Caco-2 (cell line): ENCODE results near the gene TSPAN32. TPM values are rescaled to one million over a fixed set of nuclear protein-coding genes. Genes with fewer than 3 reads are reported as not detected.

Source experiments
- Bru-seq: library from RNA; stranded (reverse); fragments of 400-500 nt; gene quantifications from one replicate; lab custom pipeline; 2021; lab: Mats Ljungman, UMichigan
- BruChase-seq, 2 experiments: library from RNA; stranded (reverse); fragments of 400-500 nt; gene quantifications; one replicate each; lab custom pipeline; 2021; lab: Mats Ljungman, UMichigan
- BruUV-seq: library from RNA; stranded (reverse); fragments of 400-500 nt; replicated peaks from 2 replicates; lab custom pipeline; 2021; lab: Mats Ljungman, UMichigan
- CTCF ChIA-PET: fragments of 300-600 bp; sonication (Branson Sonifier 250); formaldehyde crosslinking; loops from one replicate; lab custom pipeline; 2022; ENCODE audit warnings: antibody characterized with exemption; lab: Charles Lee
- POLR2A ChIA-PET: fragments of 300-600 bp; sonication (Branson Sonifier 250); formaldehyde crosslinking; loops from one replicate; lab custom pipeline; 2022; ENCODE audit warnings: antibody characterized with exemption; lab: Charles Lee
- DNase-seq, 2 experiments: peaks; one replicate each; pipeline versions ENCODE4 v3.0.0 to v3.0.0-alpha.2; 2020 to 2022
- H3K27me3 ChIP-seq: replicated peaks from 2 replicates; pipeline ENCODE4 v1.6.0; 2011; ENCODE audit warnings: low read length; ENCODE audit not compliant: control insufficient read depth, insufficient read depth
- H3K36me3 ChIP-seq: 2 replicates; pipeline ENCODE4 v1.5.1; 2011; ENCODE audit warnings: low read length; ENCODE audit not compliant: control insufficient read depth, insufficient read depth
- H3K4me1 ChIP-seq: fragments of 250-450 bp; sonication (Bioruptor Pico); 2 replicates; pipeline ENCODE4 v1.5.1; 2020; ENCODE audit warnings: mild to moderate bottlenecking
- H3K4me3 ChIP-seq: 2 replicates; pipeline ENCODE4 v1.5.1; 2011; ENCODE audit warnings: low read depth, mild to moderate bottlenecking, control low read depth, low read length
- H3K9me3 ChIP-seq: fragments of 250-450 bp; sonication (Bioruptor Pico); 2 replicates; pipeline ENCODE4 v1.5.1; 2020; ENCODE audit warnings: mild to moderate bottlenecking, moderate library complexity
- H3K27ac Mint-ChIP-seq: one replicate; pipeline ENCODE4 v1.8.0; 2022; ENCODE audit warnings: mixed read lengths; ENCODE audit not compliant: unreplicated experiment
- H3K27me3 Mint-ChIP-seq: one replicate; pipeline ENCODE4 v1.8.0; 2022; ENCODE audit warnings: mixed read lengths; ENCODE audit not compliant: insufficient read depth, unreplicated experiment
- H3K36me3 Mint-ChIP-seq: one replicate; pipeline ENCODE4 v1.8.0; 2022; ENCODE audit warnings: mild to moderate bottlenecking, mixed read lengths; ENCODE audit not compliant: insufficient read depth, unreplicated experiment
- H3K4me1 Mint-ChIP-seq: one replicate; pipeline ENCODE4 v1.8.0; 2022; ENCODE audit warnings: low read depth, mixed read lengths; ENCODE audit not compliant: unreplicated experiment
- H3K4me3 Mint-ChIP-seq: one replicate; pipeline ENCODE4 v1.8.0; 2022; ENCODE audit warnings: mild to moderate bottlenecking, moderate library complexity, mixed read lengths; ENCODE audit not compliant: unreplicated experiment
- H3K9me3 Mint-ChIP-seq: one replicate; pipeline ENCODE4 v1.8.0; 2022; ENCODE audit warnings: mixed read lengths; ENCODE audit not compliant: unreplicated experiment
- CTCF ChIP-seq, 2 experiments: fragments of 200-600 bp in 1 of 2; IDR thresholded peaks; 1 replicate in 1 of 2; 2 replicates in 1 of 2; pipeline versions ENCODE4 v1.5.1 to v1.8.0; 2011 to 2022; ENCODE audit warnings: antibody characterized with exemption in 1 of 2, control low read depth in 1 of 2, inconsistent platforms in 1 of 2, low read depth in 1 of 2, low read length in 1 of 2, mild to moderate bottlenecking in 1 of 2, moderate library complexity in 1 of 2; ENCODE audit not compliant: insufficient read depth in 1 of 2, severe bottlenecking in 1 of 2, unreplicated experiment in 1 of 2
- intact Hi-C: fragments of 100-400 bp; cut with micrococcal nuclease; formaldehyde crosslinking; loops from one replicate; pipeline ENCODE4 v1.10.0; 2022; ENCODE audit not compliant: unreplicated experiment
- long read RNA-seq: library from polyadenylated mRNA; stranded (forward); transcript quantifications from one replicate; pipeline ENCODE4 v2.0.0, GENCODE V29; 2022
- total RNA-seq: library from RNA; stranded (reverse); gene quantifications from 2 replicates; pipeline ENCODE4 v1.2.3, GENCODE V29; 2022

The TSPAN32 gene
- total RNA-seq (0.97 and 1.2 TPM in 2 replicates), Bru-seq, nascent RNA (percentile 26 among the genes with signal in this experiment), BruChase-seq, experiment 1, labeled RNA remaining after a 2-hour chase (percentile 19 among the genes with signal in this experiment), BruChase-seq, experiment 2, labeled RNA remaining after a 6-hour chase (percentile 12 among the genes with signal in this experiment)
- long read RNA-seq, result 0 reads

DNA sequence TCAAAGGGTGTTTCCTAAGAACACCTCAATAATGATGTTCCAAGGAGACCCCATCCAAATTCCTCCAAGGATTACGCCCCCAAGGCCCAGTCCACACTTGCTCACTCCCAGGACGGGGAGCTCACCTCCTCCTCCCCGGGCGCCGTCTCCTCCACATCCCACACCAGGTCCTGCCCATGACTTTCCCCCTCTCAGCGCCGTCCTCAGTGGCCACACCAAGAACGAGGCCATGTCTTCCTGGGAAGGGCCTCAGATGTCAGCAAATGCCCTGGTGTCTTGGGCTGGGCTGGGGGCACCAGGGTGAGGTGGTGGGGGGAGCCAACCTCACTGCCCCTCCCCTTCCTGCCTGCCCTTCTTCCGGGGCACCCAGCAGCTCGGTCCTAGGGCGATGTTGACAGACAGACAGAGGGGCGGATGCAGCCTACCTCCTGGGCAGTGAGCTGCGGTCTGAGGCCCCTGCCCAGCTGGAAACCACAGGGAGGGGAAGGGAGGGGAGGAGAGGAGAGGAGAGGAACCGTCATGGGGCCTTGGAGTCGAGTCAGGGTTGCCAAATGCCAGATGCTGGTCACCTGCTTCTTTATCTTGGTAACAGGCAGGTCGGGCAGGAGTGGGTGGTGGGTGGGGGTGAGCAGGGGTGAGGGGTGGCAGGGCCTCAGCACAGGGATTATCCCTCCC, at the start of gene TSPAN32, which contains the start of gene C11orf21:
TSS of gene TSPAN32 (plus strand) at position 383 of the 675 bp plus-strand sequence. CDS start at position 520, 137 bp downstream.
TSS of gene C11orf21 (minus strand) at position 288 of the 675 bp plus-strand sequence. CDS start at position 178, 110 bp downstream.
- H3K36me3 ChIP-seq, result no peaks in the 10 kb centered on the region
- no peaks in the 10 kb centered on the region for H3K36me3 Mint-ChIP-seq
- no peak for TF ChIP-seq CTCF (IDR thresholded peaks at IDR 0.05; ENCODE audit: insufficient read depth in 1 of 2, low read depth in 1 of 2, low read length in 1 of 2, severe bottlenecking in 1 of 2, unreplicated experiment in 1 of 2)
- BruUV-seq, result no TSS peak
- peaks cover 54% of the 10 kb centered on the region for H3K4me1 ChIP-seq
- H3K4me3 ChIP-seq, result no peak within 1 kb of the TSS
- peak within 1 kb of the TSS; percentile 79 for H3K27ac Mint-ChIP-seq
- DNase-seq, result no peak
- H3K9me3 ChIP-seq, result no peaks in the 10 kb centered on the region
- no peaks in the 10 kb centered on the region for H3K27me3 Mint-ChIP-seq
- no peaks in the 10 kb centered on the region for H3K27me3 ChIP-seq
- H3K4me1 Mint-ChIP-seq, result peaks cover 7% of the 10 kb centered on the region
- intact Hi-C loops, result loop anchor here (2.0 kb wide), 1 partner anchor 33 kb away; no protein-coding TSS in a partner anchor
- no peak within 1 kb of the TSS for H3K4me3 Mint-ChIP-seq
- ChIA-PET CTCF (interaction anchor here (0.6 to 9.8 kb wide), 6 partner anchors 98 to 1853 kb away, joined by 3 to 128 read pairs (median 6); partner anchors contain the start of gene TSSC4), POLR2A (interaction anchor here (1.9 kb wide), 1 partner anchor 76 kb away, joined by 18 read pairs; the partner anchor contains the start of gene CD81)
- H3K9me3 Mint-ChIP-seq, result no peaks in the 10 kb centered on the region

GRCh38 chr11:2252018-2252417, 49.8 kb upstream of the TSPAN32 start:
- Mint-ChIP-seq H3K27ac (no peak overlapping the region), H3K27me3 (no peaks in the 10 kb centered on the region), H3K9me3 (no peaks in the 10 kb centered on the region), H3K4me1 (peaks cover 6% of the 10 kb centered on the region), H3K36me3 (peaks cover 6% of the 10 kb centered on the region), H3K4me3 (no peak overlapping the region)
- intact Hi-C loops, result no loop called here
- Histone ChIP-seq H3K4me1 (peaks cover 9% of the 10 kb centered on the region), H3K4me3 (no peak overlapping the region), H3K27me3 (no peaks in the 10 kb centered on the region), H3K9me3 (peaks cover 7% of the 10 kb centered on the region; the same call in 1 of the 2 replicates), H3K36me3 (no peaks in the 10 kb centered on the region)
- POLR2A ChIA-PET, result no interaction called here
- DNase-seq, result no peak
- TF ChIP-seq CTCF (IDR thresholded peaks at IDR 0.05; ENCODE audit: insufficient read depth in 1 of 2, low read depth in 1 of 2, low read length in 1 of 2, severe bottlenecking in 1 of 2, unreplicated experiment in 1 of 2), result no peak
- BruUV-seq, result no TSS peak
- CTCF ChIA-PET, result no interaction called here

DNA sequence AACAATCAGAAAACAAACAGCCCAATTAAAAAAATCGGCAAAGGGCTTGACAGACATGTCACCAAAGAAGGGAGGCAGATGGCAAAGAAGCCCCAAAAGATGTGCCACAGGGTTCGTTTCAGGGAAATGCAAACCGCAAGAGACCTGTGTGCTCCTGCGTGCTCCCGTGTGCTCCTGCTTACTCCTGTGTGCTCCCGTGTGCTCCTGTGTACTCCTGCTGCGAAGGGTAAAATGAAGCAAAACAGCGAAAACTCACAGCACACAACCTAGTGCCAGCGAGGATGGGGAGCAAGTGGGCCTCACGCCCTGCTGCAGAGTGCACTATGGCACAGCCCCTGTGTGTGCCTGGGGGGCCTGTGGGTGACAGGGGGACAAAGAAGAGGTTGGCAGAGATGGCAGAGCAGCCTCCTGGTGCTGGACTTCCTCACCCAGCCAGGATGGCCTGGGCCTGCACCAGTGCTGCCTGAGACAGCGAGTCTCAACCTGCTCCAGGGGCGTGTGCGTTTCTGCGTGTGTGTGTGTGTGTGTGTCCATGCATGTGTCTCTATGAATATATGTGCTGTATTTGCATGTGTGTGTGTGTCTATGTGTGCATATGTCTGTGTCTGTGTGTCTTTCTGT, 45.4 kb upstream of the TSPAN32 start:
- no peak overlapping the region for H3K4me3 ChIP-seq
- peak overlapping the region; percentile 16 for H3K27ac Mint-ChIP-seq
- H3K9me3 Mint-ChIP-seq, result no peaks in the 10 kb centered on the region
- no peaks in the 10 kb centered on the region for H3K36me3 ChIP-seq
- H3K4me1 ChIP-seq, result no peaks in the 10 kb centered on the region
- intact Hi-C loops, result no loop called here
- DNase-seq, result no peak
- no peak overlapping the region for H3K4me3 Mint-ChIP-seq
- no peak for TF ChIP-seq CTCF (IDR thresholded peaks at IDR 0.05; ENCODE audit: insufficient read depth in 1 of 2, low read depth in 1 of 2, low read length in 1 of 2, severe bottlenecking in 1 of 2, unreplicated experiment in 1 of 2)
- peaks cover 6% of the 10 kb centered on the region for H3K36me3 Mint-ChIP-seq
- H3K9me3 ChIP-seq, result peaks cover 7% of the 10 kb centered on the region; the same call in 1 of the 2 replicates
- ChIA-PET CTCF (no interaction called here), POLR2A (no interaction called here)
- peaks cover 6% of the 10 kb centered on the region for H3K4me1 Mint-ChIP-seq
- H3K27me3 Mint-ChIP-seq, result no peaks in the 10 kb centered on the region
- H3K27me3 ChIP-seq, result no peaks in the 10 kb centered on the region
- no TSS peak for BruUV-seq
